HG03521 (cell line): ENCODE data around the gene DYSF.

Experiments used
- ATAC-seq: cut with Tn5 transposase; IDR thresholded peaks from one replicate; pipeline ENCODE4 v1.9.1; 2021; ENCODE audit warnings: mild to moderate bottlenecking, moderate library complexity; ENCODE audit not compliant: unreplicated experiment

The DYSF gene

GRCh38 chr2:71668326-71669057 is 215.1 kb downstream of the DYSF start:
- ATAC-seq: no peak

GRCh38 chr2:71669058-71669456 is 215.7 kb downstream of the DYSF start:
- no peak for ATAC-seq

GRCh38 chr2:71669628-71670429 is 216.5 kb downstream of the DYSF start:
- ATAC-seq: no peak

- ATAC-seq: no peak
These were observed 217.1 kb downstream of the DYSF start for GRCh38 chr2:71670430-71670795.

DNA sequence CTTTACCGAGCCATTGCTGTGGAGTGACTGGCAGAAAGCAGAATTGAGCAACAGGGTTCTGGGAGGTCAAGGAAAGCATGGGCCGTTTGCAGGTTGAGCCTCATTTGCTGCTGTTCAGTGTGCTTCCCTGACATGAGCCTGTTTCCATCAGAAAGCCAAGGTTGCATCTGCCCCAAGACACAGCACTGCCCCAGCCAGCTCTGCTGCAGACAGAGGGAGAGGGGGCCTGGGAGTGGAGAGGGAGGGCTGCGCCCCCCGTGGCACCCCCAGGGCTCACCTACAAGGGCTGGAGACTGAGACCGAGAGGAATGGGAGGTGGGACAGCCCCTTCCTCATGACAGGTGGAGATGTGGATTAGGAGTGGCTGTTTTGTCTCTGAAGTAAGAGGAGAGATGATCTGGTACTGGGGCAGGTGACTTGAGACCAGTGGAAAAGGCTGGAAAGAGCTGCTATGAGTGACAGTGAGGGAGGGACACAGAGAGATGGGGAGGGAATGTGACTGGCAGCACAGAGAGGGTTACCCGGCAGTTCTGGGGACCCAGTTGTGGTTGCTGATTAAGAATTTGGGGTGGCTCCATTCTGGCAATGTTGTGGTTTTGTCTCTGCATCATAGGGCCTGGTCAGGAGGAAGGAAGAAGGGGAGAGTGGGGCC is 218.0 kb downstream of the DYSF start:
- ATAC-seq: no peak

DNA sequence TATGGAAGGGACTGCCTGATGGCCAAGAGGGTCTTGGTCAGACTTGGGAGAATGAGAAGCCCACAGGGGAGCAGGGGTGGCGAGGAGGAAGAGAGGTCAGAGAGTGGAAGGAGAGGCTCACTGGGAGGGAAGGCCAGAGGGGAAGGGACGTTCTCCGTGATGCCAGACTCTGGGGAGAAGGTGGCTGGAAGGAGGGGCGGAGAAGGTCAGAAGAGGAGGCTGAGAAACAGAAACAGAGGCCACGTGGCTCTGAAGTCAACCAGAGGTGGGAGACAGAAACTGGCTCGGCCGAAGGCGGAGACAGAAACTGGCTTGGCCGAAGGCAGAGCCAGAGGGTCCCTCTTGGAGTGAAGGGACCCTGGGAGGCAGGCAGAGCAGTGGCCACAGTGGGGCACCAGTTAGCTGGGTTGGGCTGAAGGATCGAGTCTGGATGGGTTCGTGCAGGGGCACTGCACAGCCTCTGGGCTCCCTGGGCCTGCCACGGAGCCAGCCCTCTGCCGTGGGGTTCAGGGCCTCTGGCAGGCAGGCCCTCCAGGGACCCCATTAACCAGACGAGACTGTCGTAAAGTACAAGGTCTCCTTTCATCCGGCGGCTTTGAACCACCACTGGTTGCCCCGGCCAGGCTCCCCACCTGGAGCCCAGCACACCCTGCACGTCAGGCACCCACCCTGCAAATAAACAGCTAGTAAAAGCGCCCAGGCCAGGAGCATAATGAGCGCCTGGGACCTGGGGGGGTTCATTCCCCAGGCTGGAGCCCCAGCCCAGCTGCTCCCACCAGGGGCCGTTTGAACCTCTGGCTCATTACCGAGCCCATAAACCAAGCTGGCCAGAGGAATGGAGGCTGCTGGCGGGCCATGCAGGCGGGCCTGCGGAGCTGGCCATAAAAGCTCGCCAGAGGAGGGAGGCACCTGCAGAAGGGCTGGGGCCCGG is 218.8 kb downstream of the DYSF start:
- no peak for ATAC-seq

DNA sequence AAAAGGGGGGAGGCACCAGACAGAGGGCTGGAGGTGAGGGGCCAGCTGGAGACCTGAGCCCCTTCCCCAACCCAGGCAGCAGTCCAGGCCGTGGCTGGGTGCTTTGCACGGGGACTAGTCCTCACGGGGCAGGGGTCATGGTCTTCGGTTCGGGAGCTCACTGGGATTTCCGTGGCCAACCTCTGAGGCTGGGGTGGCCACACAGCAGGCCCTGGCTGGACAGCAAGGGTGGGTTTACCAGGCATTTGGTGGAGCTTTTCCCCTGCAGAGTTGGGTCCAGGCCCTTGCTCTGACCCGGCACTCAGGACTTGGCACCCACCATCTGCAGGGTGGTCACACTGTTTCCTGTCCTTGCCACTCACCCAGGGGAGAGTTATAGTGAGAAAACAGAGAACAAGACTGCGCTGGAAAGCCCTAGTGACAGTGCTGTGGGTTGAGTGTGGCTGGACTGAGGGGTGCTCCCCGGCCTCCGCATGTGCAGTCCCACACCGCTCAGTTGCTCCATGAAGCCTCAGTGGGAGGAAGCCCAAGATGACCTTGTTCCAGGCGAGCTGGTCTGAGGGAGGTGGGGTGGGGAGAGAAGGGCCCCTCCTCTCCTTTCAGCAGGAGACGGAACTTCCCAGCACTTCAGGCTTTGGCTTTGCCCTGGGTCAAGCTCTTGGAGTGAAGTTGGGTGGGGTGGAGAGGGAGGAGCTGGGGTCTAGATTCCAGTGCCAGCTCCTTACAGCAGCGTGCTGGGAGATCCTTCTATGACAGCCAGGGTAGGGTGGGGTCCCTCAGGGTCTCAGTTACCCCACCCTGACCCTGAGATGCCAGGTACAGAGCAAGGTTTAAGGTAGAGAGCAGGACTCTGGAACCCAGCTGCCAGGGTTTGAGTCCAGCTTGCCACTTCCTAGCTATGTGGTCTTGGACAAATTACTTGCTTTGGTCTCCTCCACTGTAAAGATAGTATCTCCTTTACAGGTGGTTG is 219.8 kb downstream of the DYSF start:
- ATAC-seq: no peak

DNA sequence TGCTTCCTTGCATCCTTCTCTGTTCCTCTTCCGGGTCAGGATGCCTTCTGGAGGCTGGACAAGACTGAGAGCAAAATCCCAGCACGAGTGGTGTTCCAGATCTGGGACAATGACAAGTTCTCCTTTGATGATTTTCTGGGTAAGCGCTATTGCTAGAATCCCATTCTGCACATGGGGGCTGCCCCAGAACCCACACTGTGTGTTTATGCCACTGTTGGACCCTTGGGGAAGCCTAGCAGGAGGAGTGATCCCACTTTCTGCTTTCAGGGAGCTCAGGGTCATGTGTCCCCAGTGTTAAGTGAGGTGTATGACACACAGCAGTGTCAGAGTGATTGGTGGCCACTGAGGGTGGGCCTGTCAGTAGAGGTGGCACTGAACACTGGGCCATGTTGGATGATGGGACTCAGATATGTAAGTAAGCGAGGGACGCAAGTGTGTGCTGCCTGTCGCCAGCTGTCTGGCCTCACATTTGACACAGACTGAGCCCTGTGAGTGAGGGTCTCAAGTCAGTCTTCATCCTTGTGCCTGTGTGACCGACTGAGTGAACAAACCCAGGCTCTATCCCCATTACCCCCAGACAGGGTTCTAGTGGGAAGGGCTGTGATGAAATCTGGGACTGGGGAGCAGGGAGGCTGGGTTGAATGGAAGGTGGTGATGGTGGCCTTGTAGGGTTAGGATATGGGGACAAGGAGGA is 220.9 kb downstream of the DYSF start:
- ATAC-seq: no peak

DNA sequence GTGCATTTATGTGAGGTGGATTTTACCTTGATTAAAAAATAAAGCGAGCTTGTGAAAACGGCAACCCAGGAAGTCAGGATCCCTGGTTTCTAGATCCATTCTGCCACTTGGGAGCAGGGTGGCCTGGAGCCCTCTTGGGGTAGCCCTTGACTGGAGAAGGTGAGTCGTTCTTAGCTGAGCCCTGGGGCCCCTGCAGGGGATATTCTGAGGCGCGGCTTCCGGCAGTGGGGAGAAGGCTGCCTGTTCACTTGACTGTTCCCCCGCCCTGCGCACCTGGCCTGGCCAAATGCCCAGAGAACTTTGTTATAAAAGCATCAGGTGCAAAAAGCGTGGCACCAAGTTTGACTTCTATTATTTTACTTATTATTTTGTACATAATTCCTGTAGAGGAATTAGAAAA is 221.9 kb downstream of the DYSF start:
- no peak for ATAC-seq

DNA sequence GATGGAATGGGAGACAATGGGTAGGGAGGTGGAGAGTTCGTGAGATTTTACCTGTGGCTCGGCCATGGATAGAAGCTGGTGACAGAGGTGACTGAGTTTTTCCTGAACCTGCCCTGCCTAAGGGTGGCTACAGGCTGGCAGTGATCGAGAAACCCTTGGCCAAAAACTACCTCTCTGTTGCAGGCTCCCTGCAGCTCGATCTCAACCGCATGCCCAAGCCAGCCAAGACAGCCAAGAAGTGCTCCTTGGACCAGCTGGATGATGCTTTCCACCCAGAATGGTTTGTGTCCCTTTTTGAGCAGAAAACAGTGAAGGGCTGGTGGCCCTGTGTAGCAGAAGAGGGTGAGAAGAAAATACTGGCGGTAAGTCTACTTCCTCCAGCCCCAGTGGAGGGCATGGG is 225.5 kb downstream of the DYSF start:
- ATAC-seq: no peak

GRCh38 chr2:71679491-71679890 is 226.1 kb downstream of the DYSF start:
- ATAC-seq: no peak

- no peak for ATAC-seq
These were observed 227.6 kb downstream of the DYSF start for GRCh38 chr2:71680925-71681324.

GRCh38 chr2:71681626-71682025 is 228.3 kb downstream of the DYSF start:
- no peak for ATAC-seq

GRCh38 chr2:71682341-71682740 is 229.0 kb downstream of the DYSF start:
- no peak for ATAC-seq

GRCh38 chr2:71683070-71683469 is 229.7 kb downstream of the DYSF start:
- ATAC-seq: no peak

- ATAC-seq: no peak
These were observed 230.3 kb downstream of the DYSF start for GRCh38 chr2:71683666-71684065.

GRCh38 chr2:71684226-71685072 is 231.1 kb downstream of the DYSF start:
- no peak for ATAC-seq
